ENCODE results near the gene STXBP3.
"Not testable (repeated sequence)": the region's sequence is repeated elsewhere in the genome, so short reads cannot be mapped to it uniquely, and the experiment has no call there.

STXBP3 gene, protein sequence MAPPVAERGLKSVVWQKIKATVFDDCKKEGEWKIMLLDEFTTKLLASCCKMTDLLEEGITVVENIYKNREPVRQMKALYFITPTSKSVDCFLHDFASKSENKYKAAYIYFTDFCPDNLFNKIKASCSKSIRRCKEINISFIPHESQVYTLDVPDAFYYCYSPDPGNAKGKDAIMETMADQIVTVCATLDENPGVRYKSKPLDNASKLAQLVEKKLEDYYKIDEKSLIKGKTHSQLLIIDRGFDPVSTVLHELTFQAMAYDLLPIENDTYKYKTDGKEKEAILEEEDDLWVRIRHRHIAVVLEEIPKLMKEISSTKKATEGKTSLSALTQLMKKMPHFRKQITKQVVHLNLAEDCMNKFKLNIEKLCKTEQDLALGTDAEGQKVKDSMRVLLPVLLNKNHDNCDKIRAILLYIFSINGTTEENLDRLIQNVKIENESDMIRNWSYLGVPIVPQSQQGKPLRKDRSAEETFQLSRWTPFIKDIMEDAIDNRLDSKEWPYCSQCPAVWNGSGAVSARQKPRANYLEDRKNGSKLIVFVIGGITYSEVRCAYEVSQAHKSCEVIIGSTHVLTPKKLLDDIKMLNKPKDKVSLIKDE

DNA sequence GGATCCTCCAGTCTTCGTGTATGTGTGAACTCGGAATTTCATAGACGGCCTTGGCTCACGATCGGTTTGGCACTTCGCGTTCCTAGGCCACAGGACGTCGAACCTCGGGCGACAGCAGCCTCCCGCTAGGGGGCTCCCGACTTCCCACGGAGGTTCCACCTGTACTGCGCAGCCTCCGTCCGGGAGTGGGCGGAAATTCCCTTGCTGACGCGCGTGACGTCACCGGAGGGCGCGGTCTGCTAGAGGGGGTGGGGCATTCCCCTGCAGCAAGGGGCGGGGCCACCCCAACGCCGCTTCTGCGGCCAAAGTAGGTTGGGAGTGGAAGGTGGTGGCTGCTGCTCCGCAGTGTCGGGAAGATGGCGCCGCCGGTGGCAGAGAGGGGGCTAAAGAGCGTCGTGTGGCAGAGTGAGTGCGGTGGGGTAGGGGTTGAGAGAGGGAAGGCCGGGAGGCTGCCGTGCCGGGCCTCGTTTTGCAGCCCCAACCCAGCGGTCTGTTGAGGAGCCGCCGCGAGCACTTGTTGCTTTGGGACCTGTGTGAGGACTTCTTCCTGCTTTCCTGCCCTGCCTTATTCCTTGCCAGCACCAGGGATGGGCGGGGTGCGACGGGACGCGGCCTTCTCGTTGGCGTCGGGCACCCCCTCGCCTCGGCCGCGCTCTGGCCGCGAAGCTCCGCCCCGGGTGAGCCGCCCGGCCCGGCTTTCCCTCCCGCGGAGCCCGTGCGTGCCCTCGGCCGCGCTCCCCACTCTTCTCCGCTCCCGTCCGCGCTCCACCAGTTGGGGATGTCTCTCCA, at the start of gene STXBP3:
TSS of gene STXBP3 (plus strand) at position 293 of the 789 bp plus-strand sequence. CDS start at position 357, 64 bp downstream.
- peak; percentile 100 for DNase-seq

DNA sequence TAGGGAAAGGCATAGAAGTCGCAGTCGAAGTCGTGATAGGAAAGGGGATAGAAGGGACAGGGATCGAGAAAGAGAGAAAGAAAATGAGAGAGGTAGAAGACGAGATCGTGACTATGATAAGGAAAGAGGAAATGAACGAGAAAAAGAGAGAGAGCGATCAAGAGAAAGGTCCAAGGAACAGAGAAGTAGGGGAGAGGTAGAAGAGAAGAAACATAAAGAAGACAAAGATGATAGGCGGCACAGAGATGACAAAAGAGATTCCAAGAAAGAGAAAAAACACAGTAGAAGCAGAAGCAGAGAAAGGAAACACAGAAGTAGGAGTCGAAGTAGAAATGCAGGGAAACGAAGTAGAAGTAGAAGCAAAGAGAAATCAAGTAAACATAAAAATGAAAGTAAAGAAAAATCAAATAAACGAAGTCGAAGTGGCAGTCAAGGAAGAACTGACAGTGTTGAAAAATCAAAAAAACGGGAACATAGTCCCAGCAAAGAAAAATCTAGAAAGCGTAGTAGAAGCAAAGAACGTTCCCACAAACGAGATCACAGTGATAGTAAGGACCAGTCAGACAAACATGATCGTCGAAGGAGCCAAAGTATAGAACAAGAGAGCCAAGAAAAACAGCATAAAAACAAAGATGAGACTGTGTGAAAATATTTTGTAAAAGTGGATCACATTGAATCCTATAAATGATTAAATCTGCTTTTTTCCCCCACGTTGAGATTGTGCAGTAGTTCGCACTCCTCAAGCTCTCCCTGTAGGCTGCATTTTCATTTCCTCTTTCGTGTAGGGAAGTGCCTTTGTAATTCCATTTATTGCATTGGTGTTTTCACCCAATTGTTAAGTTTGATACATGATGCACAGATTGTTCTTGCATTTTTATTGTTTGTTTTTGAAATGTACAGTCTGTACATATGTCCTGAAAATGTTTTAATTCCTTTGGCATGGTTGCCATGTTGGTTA, 46.8 kb upstream of the STXBP3 start:
- DNase-seq, result no peak

DNA sequence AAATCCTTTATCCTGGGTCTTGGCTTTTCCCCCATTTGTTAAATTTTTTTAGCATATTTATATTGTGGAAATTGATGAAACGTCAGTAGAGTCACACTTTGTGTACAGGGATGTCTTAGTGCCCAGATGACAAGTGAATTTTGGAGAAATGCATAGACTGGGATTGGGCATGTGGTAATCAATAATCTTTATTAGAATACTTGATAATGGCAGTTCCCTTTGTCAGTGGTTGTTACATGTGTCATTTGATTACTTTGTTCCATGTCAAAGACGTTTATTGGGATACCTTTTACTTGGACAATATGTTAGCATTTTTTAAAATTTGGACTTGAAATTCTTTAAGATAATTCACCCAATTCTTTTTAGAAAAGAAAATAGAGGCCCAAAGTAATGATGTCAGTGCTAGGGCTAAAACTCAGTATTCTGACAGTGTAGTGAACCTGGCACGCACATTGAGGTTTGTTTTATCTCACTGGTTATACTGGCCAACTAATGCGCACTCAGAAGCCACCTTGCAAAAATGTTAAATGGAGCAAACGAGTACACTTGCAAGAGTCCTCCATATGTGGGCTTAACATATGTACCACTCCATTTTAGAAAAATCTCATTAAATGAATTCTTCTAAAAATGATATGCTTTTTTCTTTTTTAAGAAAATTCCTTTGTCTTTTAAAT, 45.2 kb upstream of the STXBP3 start:
- no peak for DNase-seq

DNA sequence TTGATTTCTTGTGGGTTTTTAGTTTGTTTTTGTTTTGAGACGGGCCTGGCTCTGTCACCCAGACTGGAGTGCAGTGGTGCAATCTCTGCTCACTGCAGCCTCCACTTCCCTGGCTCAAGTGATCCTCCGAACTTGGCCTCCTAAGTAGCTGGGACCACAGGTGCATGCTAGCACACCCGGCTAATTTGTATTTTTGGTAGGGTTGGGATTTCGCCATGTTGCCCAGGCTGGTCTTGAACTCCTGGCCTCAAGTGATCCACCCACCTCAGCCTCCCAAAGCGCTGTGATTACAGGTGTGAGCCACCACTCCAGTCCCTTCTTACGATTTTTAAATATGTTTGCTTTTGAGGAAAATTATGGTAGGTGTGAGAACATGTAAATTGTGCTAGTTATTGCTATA, 44.4 kb upstream of the STXBP3 start:
- DNase-seq, result not testable (repeated sequence)

DNA sequence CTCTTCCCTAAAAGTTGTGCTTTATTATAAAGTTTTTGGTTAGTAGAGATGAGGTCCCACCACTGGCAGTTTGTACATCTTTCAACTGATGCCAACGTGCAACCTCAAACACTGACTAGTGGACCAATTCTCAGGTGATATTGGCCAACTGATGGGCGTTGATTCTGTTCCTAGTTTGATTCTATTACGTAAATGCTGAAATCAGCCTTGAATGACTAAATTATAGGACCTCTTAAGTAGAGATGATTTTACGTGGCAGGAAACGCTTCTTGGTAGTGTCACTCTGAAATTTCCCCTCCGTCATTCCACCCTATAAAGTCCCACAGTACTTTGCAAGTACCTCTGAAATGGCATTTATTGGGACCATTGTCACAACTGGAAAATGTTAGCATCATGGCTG, 42.5 kb upstream of the STXBP3 start:
- DNase-seq, result no peak

DNA sequence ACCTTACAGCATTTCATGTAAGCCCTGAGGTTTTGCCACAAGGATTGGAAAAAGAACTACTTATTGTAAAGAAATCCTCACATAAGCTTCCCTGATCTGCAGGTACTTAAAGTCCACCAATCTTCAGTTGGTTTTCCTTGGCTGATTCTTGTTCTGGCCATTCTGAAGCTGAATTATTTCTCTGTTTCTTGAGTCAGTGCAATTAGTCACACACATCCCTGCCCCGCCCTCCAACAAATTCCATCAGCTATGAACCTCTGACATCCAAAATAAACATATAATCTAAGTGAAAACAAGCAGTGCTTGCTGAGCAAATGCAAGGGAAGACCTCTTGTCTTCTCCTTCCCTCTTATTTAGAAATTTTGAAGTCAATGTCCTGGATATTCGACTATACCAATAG, 42.0 kb upstream of the STXBP3 start:
- no peak for DNase-seq

DNA sequence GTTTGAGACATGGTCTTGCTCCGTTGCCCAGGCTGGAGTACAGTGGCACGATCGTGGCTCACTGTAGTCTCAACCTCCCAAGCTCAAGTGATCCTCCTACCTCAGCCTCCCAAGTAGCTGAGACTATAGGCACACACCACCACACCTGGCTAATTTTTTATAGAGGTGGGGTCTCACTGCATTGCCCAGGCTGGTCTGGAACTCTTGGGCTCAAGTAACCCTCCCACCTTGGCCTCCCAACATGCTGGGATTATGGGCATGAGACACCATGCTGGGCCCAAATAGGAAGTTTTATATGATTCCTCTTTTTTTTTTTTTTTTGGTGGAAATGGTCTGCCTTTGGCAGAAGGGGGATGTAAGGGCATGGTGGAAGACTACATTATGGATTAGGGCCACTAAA, 39.8 kb upstream of the STXBP3 start:
- no peak for DNase-seq

DNA sequence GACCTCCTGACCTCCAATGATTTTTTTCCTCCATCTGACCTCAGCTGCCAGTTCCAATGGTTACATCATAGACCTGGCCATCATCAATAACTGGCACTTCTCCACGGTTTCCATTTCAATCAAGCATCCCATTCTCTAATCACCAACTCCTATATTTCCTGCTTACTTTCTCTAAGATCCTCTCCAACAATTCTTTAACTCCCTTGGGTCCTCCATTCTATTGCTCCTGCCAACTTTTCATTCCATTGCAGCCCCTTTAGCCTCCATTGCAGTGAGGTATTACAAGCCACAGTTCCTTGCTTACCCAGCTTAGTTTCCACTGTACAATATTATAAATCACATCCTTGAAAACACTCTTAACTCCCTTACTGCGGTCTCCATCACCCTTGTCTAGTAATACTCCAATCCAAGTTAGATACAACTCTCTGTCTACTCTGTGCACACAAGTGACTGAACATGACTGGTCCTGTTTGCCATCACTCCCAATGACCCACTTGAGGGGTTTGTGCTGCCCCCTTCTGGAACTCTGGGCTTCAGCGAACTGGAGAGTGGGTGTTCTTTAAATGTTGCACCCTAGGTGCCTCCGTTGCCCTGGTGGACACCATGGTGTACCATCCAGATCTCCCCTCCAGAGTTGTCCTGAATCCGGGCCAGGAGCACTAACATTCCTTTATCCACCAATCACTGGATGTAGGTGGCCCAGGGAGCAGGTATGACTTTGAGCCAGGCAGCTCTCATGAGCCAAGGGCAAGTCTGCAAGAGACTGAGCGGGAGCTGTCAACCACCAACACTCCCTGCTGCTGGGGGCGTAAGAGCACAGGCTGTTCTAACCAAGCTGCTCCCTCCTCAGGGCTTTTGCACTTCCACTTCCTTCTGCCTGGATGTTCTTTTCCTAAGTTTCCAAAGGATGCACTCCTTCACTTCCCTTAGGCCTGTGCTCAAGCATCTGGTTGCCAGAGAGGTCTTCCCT, 37.5 kb upstream of the STXBP3 start:
- DNase-seq, result peak; percentile 80

DNA sequence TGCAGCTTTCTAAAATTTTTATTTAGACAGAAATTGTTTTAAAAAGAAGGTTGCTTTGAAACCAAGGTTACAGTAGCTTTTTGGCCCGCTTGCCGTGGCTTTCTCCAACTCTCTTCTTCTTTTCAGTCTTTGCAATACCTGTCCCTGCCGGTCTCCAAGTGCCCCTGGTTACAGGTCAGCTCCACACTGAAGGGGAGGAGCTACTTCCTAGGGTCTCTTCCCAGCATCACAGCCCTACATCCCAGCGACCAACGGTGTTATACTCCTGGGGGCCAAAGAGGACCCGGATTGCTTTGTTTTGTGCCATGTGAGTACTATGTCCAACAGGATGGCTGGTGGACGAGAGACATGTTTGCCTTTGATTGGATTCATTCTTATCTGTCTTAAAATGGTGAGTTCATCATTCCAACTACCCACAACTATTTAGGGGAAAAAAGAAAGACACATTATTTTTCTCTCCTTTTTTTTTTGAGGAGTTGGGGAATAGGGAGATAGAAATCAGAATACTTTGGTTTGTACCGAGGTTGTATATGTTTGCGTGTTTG, 33.8 kb upstream of the STXBP3 start, which contains the start of gene FNDC7:
TSS of gene FNDC7 (plus strand) at position 303 of the 545 bp plus-strand sequence. CDS start at position 329, 26 bp downstream.
- no peak for DNase-seq

DNA sequence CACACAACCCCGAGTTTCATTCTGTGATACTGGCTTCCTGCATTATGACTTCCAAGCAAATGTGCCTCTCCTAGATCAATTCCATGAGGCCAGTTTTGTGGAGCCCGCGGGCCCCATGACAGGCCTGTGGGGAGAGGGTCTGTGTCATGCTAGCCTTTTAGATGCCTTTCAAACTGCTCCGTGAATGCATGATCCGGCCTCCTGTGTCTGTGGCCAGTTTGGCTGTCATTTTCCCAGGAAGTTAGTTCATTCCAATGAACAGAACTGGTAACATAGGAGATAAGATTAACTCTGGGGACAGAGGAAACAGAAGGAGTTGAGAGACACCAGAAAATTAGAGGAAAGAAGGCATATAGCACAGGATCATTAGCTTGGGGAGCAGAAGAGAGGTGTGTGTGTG, 30.5 kb upstream of the STXBP3 start:
- DNase-seq, result no peak

DNA sequence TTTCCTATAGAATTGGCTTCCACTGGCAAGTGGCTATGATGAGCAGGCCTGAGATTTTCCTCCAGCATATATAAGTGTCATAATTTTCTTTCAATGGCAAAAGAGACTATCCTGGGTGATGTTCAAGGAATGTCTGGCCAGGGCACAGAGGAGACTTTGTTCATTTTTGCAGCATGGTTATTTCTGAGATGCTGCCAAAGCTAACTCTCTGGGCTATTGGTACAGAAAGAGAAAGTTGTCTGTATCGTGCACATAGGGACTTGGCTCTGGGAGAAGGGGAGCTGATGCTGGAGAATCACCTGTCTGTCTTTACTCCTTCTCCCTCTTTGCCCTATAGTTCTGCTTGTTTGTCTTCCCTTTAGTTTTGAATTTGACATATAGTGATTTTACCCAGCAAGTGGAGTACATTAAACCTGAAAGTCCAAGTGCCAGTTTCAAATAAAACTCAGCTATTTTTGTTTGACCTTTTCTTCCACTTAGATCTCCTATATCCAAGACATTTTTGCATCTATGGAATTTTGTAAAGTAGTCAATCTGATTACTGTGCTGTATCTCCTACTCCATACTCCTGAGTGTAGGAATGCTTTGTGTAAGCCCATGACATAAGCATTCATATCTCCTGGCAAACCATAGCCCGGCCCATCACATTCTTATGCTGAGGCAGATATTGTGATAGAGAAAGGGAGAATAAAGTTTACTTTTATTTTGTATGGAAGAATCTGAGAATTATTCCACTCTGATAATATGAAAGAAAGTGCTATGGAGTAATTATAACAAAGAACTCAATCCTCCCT, 29.8 kb upstream of the STXBP3 start:
- DNase-seq, result no peak

DNA sequence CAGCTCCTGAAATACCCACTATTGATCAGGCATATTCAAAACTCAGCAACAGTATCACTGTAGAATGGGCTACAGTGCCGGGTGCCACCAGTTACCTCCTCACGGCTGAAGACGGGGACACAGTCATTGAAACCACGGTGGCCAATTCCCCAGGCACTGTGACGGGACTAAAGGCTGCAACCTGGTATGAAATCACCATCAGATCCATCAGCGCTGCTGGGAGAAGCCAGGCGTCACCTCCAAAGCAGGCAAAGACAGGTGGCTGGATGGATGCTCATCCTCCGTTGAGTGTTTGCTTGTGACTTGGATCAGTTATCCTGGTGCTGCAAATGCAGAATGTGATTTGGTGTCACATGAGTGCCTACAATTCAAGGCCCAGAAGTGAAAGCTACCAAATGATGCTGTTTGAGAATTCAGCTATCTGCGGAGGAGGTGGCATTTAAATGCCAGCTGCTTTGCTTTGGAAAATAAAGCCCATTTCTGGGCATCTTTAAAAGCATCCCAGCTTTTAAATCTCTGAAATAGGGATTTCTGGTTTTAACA, 28.6 kb upstream of the STXBP3 start:
- DNase-seq, result no peak

DNA sequence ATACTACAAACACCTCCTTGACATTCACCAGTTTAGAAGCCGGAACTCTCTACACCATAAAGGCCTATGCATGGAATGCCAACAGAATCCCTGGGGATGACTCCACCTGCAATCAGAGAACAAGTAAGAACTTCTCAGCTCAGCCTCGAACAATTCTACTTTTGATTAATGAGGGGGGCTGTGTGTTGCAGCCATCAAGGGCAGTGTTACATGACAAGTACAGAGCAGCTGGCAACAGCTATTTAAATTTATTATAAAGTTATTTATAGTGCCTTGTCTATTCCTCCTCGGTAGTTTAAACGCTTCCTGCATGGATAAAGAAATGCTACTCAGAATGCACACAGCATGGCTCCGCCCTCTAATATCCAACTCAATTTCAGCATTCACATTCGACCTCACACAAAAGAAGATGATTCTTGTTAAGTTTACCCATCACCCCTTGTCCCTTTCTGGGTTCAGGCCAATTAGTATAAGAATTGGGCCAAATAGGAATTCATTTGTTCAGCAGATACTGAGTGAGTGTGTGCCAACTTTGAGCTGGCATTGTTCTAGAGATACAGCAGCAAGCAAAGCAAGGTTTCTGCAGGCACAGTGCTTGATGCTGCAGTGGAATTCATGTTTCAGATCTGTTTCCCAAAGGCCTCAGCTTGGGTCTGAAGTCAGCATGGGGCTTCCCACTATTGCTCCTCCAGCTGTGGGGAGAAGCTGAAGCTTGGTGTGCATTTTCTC, 27.4 kb upstream of the STXBP3 start:
- no peak for DNase-seq

DNA sequence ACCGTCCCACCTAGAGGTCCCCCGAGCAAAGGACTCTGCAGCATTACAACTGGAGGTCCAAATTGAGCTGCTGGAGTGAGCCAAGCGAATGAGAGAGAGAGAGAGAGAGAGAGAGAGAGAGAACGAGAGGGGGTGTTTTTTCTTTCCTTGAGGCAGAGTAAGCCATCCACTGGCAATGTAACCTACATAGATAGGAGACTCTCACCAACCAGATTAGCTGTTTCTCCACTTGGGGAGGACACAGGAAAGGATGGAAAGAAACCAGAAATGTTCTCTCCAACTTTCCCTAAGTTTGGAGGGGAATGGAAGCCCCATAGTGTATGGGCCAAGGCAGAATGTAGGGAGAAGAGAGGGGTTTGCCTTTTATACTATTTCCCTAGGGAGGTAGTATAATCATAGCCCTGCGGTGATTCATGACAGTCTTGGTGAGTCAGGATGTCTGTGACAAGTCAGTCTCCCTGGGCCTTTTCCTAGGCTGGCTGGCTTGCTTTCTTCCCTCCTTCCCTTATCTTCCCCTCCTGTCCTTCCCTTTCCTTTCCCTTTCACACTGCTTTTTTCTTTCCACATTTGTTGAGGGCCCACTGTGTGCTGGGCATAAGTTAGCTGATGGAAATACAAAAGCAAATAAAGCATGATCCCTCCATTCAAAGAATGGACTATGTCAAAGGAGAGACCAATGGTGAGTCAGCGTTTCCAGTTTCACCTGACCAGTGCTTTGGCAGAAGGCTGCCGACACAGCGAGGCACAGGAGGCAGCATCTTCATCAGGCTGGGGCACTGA, 26.6 kb upstream of the STXBP3 start:
- no peak for DNase-seq

DNA sequence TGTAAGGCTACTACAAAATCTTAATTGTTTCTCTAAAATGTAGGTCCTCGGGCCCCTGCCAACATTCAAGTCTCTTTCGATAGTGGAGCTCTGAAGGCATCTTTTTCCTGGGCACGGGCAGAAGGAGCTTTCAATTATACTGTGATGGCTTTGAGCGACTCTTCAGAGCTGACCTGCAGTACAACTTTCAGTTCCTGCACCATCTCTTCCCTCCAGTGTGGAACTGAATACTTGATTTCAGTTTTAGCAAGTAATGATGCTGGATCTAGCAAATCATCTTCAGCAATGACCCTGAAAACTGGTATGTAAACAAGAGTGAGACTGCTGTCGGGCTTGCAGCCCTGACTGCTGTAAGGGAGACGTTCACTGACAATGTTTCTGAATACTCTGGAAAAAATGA, 24.2 kb upstream of the STXBP3 start:
- no peak for DNase-seq

DNA sequence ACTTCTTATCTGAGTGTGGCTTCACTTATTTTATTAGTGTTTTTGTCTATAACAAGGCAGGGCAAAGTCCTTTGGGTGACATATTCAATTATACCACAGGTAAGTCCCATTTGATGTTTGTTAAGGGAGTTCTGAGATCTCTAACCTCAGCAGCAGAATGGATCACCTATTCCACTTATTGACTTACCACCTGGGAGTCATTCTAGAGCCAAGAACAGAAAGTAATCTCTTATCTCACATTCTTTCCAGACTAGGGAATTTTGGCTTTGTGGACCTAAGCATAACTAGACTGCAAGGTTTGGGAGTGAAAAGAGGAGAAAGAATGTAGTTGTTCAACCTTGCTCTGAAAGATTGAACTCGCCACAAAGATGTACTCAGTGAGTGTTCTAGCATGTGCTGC, 20.6 kb upstream of the STXBP3 start:
- DNase-seq, result no peak

DNA sequence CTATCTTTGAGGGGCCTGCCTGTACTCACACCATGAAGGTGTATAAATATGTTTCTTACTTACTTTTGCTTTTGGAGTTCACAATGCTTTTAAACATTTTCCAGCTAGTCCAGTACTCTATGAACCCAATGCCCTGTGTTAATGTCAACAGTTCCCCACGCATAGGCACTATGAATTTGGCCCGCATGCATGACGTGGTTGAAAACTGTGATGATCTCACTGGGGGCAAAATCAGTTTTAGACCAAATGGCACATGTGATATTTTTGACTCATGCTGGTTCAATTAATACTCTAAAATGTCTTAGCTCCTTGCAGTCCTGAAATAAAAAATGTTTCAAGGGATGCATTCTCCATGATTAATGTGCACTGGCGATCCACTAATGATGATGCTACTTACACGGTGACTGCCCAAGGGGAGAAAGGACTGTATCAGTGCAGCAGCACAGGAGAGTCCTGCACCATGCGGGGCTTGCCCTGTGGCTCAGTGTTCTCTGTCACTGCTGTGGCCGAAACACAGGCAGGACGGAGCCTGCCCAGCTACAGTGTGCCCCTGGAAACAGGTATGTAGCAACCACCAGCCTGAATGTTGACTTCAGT, 18.0 kb upstream of the STXBP3 start:
- DNase-seq, result no peak
